Colon (tissue), 2 donors: ENCODE results near the gene HNF4A.

ENCODE experiments used
- FAIRE-seq: peaks from 2 replicates; lab custom pipeline; 2012; peaks lifted over from hg19 to GRCh38; lab: Jason Lieb, UNC
- donor health status: control.
- donor health status: control.

The HNF4A gene

DNA sequence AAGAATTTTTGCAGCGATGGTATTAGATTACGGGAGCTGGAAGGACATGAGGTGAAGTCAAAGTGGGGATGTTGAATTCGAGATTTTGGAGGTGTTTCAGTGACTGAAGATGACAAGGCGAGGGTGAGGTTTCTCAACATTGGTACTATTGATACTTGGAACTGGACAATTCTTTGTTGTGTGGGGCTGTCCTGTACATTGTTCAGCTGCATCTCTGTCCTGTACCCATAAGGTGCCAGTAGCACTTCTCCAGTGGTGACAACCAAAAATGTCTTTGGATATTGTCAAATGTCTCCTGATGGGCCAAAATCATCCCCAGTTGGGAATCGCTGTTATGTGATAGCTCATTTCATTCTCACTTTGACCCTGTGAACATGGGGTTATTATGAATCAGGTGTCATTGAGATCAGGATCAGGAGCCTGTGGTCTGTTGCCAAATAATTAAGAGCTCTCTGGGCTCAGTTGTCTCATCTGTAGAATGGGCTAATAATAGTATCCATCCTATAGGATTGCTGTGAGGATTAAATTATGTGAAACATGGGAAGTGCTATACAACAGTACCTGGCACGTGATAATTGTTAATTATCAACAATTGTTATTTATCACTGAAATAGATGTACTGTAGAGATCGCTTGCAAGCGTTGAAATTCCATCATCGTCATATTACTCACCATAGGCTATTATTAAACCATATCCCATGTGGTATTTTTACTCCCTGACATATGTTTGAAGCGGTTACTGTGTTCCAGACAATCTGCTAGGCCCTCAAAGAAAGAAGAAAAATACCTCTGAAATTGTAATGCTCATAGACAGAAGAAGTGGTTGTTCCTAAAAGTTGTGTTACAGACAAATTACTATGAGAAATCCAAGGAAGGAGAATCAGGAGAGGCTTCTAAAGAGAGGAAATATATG is 71.6 kb downstream of the HNF4A start:
- FAIRE-seq = no peak

DNA sequence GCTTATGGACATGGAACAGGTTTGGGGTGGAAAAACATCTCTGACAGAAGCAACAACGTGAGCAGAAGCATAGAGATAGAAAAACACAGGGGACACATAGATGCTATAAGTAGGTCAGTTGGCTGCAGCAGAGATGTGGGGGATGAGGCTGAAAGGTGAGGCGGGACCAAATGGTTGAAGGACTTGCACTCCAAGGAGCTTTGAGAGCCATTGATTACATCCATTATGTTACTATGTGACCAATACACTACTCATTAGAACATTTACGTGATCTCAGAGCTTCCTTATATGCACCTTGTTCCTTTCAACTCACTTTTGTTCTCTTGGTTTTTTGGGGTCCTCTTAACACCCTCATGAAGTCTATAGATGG is 72.3 kb downstream of the HNF4A start:
- FAIRE-seq = no peak

DNA sequence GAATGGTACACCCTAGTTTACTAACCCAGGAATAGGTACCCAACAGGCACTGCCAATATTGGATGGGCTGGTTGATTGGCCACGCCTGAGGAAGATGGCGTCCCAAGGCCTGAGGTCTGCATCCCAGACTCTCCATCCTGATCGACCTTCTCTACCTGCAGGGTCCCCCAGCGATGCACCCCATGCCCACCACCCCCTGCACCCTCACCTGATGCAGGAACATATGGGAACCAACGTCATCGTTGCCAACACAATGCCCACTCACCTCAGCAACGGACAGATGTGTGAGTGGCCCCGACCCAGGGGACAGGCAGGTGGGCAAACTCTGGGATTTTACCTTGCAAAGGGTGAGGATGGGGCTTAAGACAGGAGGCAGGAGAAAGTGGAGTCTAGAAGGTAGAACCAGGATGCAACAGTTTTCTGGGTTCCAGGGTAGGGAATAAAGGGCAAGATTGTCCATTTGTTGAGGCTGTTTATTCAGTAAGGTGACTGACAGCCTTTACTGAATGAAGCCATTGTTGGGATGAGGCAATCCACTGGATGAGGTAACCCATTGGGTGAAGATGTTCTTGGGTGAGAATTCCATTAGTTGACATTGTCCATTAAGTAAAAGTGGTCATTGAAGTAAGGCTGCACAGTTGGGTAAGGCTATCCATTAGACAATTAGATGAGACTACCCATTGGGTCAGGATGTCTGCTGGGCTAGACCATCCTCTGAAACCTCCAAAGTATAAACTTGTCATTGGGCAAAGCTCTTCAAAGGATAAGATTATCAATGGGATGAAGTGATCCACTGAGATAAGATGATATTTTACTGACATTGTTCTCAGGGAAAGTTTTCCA is 72.9 kb downstream of the HNF4A start:
- no peak for FAIRE-seq

DNA sequence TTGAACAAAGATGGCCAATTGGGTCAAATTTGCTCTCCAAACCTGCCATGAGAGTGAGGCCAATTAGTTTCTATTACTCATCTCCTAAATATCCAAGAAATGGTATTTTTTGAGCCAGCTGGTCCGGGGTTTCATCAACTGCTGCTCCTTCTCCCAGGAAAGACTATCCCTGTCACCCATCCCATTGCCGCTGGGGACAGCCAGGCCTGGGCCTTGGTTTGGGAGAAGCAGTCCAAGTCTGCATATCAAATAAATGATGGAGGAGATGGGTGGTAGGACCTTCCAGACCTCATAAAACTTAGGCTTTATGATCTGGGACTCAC is 73.5 kb downstream of the HNF4A start:
- FAIRE-seq = no peak

DNA sequence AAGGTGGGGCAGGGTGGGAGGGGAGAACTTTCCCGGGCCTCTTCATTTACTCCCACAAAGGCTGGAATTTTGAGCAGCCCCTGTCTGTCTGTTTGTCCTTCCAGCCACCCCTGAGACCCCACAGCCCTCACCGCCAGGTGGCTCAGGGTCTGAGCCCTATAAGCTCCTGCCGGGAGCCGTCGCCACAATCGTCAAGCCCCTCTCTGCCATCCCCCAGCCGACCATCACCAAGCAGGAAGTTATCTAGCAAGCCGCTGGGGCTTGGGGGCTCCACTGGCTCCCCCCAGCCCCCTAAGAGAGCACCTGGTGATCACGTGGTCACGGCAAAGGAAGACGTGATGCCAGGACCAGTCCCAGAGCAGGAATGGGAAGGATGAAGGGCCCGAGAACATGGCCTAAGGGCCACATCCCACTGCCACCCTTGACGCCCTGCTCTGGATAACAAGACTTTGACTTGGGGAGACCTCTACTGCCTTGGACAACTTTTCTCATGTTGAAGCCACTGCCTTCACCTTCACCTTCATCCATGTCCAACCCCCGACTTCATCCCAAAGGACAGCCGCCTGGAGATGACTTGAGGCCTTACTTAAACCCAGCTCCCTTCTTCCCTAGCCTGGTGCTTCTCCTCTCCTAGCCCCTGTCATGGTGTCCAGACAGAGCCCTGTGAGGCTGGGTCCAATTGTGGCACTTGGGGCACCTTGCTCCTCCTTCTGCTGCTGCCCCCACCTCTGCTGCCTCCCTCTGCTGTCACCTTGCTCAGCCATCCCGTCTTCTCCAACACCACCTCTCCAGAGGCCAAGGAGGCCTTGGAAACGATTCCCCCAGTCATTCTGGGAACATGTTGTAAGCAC is 74.1 kb downstream of the HNF4A start:
- no peak for FAIRE-seq

DNA sequence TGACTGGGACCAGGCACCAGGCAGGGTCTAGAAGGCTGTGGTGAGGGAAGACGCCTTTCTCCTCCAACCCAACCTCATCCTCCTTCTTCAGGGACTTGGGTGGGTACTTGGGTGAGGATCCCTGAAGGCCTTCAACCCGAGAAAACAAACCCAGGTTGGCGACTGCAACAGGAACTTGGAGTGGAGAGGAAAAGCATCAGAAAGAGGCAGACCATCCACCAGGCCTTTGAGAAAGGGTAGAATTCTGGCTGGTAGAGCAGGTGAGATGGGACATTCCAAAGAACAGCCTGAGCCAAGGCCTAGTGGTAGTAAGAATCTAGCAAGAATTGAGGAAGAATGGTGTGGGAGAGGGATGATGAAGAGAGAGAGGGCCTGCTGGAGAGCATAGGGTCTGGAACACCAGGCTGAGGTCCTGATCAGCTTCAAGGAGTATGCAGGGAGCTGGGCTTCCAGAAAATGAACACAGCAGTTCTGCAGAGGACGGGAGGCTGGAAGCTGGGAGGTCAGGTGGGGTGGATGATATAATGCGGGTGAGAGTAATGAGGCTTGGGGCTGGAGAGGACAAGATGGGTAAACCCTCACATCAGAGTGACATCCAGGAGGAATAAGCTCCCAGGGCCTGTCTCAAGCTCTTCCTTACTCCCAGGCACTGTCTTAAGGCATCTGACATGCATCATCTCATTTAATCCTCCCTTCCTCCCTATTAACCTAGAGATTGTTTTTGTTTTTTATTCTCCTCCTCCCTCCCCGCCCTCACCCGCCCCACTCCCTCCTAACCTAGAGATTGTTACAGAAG is 75.0 kb downstream of the HNF4A start:
- FAIRE-seq = no peak

DNA sequence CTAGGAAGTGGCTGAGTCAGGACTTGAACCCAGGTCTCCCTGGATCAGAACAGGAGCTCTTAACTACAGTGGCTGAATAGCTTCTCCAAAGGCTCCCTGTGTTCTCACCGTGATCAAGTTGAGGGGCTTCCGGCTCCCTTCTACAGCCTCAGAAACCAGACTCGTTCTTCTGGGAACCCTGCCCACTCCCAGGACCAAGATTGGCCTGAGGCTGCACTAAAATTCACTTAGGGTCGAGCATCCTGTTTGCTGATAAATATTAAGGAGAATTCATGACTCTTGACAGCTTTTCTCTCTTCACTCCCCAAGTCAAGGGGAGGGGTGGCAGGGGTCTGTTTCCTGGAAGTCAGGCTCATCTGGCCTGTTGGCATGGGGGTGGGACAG is 75.6 kb downstream of the HNF4A start:
- no peak for FAIRE-seq

DNA sequence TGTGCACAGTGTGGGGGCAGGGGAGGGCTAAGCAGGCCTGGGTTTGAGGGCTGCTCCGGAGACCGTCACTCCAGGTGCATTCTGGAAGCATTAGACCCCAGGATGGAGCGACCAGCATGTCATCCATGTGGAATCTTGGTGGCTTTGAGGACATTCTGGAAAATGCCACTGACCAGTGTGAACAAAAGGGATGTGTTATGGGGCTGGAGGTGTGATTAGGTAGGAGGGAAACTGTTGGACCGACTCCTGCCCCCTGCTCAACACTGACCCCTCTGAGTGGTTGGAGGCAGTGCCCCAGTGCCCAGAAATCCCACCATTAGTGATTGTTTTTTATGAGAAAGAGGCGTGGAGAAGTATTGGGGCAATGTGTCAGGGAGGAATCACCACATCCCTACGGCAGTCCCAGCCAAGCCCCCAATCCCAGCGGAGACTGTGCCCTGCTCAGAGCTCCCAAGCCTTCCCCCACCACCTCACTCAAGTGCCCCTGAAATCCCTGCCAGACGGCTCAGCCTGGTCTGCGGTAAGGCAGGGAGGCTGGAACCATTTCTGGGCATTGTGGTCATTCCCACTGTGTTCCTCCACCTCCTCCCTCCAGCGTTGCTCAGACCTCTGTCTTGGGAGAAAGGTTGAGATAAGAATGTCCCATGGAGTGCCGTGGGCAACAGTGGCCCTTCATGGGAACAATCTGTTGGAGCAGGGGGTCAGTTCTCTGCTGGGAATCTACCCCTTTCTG is 76.2 kb downstream of the HNF4A start:
- no peak for FAIRE-seq

DNA sequence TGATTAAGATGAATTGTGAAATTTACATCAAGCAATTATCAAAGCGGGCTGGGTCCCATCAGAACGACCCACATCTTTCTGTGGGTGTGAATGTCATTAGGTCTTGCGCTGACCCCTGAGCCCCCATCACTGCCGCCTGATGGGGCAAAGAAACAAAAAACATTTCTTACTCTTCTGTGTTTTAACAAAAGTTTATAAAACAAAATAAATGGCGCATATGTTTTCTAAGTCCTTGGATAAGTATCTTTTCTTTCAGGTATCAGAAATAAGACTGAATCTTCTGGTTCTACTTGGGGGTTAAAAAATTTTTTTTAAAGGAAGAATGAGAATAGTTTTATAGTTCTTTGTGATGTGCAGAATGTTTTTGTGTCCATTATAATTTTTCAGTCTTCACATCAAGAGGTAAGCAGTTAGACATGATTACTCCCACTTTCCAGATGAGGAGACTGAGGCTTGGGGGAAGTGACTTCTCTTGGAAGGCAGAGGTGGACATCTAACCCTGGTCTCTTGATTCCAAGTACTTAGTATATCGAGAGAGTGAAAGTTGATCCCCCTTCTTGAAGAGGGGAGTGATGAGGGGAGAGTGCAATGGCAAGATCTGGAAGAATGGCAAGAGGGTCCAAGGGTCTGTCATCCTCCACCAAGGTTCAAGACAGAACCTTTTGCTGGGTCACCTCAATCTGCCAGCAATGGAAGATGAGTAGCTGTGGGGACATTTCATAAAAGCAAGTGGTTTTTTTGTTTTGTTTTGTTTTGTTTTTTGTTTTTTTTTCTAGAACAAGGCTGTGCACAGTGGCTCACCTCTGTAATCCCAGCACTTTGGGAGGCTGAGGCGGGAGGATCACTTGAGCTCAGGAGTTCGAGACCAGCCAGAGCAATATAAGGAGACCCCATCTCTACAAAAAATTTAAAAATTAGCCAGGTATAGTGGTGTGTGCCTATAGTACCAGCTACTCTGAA is 77.4 kb downstream of the HNF4A start:
- no peak for FAIRE-seq

DNA sequence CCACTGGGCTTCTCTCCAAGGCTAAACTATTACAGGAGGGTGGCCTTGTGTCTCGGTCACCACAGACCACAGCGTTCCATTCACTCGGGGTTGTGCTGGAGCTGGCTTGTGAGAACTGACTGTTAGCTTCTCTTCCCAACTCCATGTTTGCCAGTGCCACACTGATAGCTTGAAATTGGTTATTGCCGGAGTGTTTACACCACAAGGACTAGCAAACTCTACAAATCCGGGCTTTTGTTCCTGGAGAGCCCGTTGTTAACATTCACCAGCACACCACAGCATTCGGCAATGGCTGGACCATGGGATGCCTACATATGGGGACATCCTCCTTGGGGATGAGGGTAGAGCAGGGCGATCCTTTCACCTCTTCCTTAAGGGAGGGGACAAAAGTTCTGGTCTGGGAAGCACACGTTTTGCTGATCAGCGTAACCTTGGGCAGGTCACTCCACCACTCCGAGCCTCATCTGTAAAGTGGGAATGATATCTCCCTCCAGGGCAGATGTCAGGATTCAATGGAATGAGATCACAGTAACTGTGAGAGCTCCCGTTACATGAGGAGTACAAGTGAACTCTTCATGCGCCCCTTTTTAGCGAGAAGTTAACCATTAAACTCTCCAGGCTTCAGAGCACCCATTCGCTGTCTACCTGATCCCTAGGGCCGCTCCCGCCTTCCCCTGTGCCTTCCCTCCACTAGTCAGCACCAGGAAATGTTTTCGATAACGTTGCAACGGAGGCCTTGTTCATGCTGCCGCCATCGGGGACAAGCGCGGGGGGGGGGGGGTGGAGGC is 78.4 kb downstream of the HNF4A start:
- no peak for FAIRE-seq

DNA sequence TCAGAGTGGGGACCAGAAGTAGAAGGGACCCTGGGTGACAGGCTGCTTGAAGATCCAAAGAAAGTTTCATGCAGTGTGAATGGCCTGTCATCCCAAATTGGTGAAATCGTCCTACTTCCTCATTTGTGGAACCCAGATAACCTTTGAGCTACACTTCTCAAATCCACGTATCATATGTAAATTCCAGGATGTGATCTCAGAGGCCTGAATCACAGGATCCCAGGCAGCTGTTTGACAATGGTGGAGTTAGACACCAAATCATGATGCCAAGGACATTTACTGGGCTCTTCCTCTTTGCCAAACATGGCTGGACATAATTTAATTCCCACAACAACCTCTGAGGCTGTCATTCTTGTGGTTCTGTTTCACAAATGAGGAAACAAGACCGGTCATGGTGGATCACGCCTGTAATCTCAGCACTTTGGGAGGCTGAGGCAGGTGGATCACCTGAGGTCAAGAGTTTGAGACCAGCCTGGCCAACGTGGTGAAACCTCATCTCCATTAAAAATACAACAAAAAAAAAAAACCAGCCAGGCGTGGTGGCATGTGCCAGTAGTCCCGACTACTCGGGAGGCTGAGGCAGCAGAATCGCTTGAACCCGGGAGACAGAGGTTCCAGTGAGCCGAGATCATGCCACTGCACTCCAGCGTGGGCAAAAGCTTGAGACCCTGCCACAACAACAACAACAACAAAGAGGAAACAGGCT is 80.3 kb downstream of the HNF4A start:
- peak; percentile 31 for FAIRE-seq

DNA sequence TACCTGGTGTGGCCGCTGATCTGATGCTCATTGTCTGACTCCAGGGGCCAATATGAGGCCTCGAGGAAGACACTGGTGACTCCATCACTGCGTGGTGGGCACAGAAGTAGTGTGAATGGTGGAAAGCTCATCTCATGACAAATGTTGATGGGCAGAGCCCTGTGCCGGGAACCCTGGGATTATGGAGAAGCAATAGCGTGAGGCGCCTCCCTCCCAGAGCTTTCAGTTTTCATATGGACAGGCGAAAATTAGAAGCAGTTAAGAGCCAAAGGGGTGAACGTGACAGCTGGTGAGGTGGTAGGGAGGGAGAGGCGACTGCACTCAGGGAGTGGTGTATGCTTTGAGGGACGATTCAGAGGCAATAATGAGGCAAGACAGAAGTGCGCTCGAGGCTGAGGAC is 80.9 kb downstream of the HNF4A start:
- FAIRE-seq = no peak

DNA sequence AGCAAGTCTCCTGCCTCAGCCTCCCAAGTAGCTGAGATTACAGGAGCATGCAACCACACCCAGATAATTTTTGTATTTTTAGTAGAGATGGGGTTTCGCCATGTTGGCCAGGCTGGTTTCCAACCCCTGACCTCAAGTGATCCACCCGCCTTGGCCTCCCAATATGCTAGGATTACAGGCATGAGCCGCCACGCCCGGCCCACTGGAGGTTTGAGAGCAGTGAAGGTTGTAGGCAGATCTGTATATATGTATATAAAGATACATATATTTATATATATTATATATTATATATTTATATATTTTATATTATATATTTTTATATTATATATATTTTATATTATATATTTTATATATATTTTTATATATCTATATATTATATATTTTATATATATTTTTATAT is 82.0 kb downstream of the HNF4A start:
- FAIRE-seq = no peak

DNA sequence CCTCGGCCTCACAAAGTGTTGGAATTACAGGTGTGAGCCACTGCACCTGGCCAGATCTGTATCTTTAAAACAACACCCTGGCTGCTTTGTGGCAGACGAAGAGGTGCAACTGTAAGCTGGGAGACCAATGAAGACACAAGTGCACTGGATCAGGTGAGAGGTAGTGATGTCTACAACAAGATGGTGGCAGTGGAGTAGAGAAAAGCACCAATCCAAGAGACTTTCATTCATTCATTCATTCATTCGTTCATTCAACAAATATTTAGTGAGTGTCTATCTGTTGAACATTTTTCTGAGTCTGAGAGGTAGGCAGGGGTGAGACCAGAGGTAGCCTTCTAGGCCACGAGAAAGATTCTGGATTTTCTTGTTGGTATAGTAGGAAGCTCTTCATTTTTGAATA is 83.3 kb downstream of the HNF4A start:
- FAIRE-seq = no peak

DNA sequence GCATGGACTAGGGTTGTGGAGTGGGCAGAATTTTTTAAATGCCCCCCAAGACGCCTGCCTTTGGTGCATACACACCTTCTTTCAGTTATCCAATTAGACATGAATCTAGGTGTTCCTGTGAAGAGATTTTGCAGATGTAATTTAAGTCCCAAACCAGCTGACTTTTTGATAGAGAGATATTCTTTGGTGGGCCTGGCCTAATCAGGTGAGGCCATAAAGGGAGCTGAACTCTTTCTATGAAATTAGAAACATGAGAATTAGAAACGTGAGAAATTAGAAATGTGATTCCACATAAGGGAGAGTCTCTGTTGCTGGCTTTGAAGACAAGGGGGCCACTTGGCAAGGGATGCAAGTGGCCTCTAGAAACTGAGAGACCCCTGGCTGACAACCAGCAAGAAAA is 83.8 kb downstream of the HNF4A start:
- FAIRE-seq = no peak

DNA sequence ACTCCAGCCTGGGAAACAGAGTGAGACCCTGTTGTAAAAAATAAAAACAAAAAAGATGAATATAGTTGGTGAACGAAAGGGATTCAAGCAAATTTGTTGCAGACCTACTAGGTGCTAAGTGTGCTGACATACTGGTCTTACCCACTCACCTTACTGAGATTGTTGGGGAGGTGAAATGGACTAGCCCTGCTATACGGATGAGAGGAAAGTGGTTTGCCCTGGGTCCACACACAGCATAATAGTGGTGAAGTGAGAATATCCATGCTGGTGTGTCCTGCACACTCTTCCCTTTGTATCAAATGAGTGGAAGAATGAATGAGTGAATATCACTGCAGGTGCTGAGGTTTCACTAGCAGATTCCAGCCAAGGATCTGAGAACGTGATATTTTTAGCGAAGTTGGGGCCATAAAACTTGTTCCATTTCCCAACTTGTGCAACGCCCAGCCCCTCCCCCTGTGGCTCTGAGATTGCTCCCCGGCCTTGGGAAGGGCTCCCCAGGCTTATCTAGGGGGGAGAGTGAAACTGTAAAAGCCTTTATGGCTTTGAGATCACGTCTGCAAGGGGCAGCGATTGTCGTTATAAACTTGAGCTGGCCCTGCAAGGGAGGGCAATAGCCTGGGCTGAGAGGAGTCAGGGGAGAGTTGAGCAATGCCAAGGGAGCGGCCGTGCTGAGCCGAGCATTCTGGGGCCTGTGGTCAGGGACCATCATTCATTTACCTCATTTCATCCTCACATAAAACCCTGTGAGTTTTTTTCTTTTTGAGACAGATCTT is 87.0 kb downstream of the HNF4A start:
- no peak for FAIRE-seq
